Measurements from ENCODE around the gene ZFYVE28. TPM values are rescaled to one million over a fixed set of nuclear protein-coding genes. Genes with fewer than 3 reads are reported as not detected.

Gene ZFYVE28
- total RNA-seq, 1 experiment from 2014 or later = 19.2 TPM

DNA sequence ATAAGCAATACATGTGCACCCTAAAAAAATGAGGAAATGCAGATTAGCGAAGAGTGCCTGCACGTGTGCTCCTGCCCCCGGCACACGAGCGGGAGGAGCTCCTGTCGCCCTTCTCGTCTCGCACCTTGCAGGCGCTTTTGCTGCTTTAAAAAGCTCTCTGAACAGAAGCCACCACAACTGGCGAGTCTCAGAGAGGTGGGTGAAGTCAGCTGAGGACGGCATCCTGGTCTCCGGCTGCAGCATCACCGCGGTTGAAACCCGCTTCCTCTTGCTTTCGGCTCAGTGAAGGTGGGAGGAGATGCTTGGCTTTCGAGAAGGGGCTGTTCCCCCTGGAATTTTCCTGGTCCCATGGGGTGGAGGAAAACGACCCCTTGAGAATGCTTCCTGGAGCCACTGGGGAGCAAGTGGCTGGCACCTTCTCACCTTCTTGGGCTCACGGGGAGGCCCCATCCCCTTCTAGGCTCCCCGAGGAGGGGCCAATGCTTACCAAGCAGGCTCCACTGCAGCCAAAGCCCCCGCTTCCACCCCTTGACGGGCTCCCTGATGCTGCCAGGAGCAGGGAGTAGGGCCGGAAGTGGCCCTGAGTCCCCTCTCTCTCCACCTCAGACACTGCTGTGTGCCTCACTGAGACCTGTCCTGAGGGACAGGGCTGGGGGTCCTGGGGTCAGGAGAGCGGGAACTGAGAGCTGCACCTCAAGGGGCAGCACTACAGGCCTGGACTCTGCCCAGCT lies 127.3 kb downstream of the ZFYVE28 start:
- ChIA-PET CTCF (no interaction called here), RAD21 (ENCODE audit: low non-redundant PET in 1 of 2, low total read pairs in 2 of 2, uncharacterized antibody in 2 of 2, unreplicated experiment in 2 of 2) (no interaction called here), POLR2A (no interaction called here)
- no peak for TF ChIP-seq TCF7L2 (IDR thresholded peaks at IDR 0.05; ENCODE audit: borderline replicate concordance, extremely low read depth, insufficient read depth, insufficient read length)
- TF ChIP-seq SP1 (IDR thresholded peaks at IDR 0.05; ENCODE audit: low read depth) = no peak
- TF ChIP-seq, protein P1, sequence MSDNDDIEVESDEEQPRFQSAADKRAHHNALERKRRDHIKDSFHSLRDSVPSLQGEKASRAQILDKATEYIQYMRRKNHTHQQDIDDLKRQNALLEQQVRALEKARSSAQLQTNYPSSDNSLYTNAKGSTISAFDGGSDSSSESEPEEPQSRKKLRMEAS (IDR thresholded peaks at IDR 0.05) = no peak
- TF ChIP-seq CBX3 (IDR thresholded peaks at IDR 0.05; ENCODE audit: low read depth) = no peak
- TF ChIP-seq JUND (IDR thresholded peaks at IDR 0.05) = no peak
- no peak for TF ChIP-seq POLR2A (IDR thresholded peaks at IDR 0.05; ENCODE audit: borderline replicate concordance, extremely low read depth, insufficient read depth, insufficient read length)
- TF ChIP-seq, protein P2, sequence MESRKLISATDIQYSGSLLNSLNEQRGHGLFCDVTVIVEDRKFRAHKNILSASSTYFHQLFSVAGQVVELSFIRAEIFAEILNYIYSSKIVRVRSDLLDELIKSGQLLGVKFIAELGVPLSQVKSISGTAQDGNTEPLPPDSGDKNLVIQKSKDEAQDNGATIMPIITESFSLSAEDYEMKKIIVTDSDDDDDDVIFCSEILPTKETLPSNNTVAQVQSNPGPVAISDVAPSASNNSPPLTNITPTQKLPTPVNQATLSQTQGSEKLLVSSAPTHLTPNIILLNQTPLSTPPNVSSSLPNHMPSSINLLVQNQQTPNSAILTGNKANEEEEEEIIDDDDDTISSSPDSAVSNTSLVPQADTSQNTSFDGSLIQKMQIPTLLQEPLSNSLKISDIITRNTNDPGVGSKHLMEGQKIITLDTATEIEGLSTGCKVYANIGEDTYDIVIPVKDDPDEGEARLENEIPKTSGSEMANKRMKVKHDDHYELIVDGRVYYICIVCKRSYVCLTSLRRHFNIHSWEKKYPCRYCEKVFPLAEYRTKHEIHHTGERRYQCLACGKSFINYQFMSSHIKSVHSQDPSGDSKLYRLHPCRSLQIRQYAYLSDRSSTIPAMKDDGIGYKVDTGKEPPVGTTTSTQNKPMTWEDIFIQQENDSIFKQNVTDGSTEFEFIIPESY (IDR thresholded peaks at IDR 0.05; ENCODE audit: extremely low read depth, insufficient replicate concordance, low read length) = no peak
- no peak for TF ChIP-seq POLR2AphosphoS5 (IDR thresholded peaks at IDR 0.05; ENCODE audit: low read depth, low read length)
- no peak for TF ChIP-seq CEBPB (IDR thresholded peaks at IDR 0.05; ENCODE audit: low read depth)
- no peak for TF ChIP-seq EGR1 (IDR thresholded peaks at IDR 0.05; ENCODE audit: low read depth)
- no peak for TF ChIP-seq ELF1 (IDR thresholded peaks at IDR 0.05; ENCODE audit: borderline replicate concordance, low read depth)
- TF ChIP-seq ZFX (IDR thresholded peaks at IDR 0.05) = no peak
- no peak for TF ChIP-seq YY1 (IDR thresholded peaks at IDR 0.05; ENCODE audit: extremely low read depth, insufficient replicate concordance, low read depth, low read length)
- TF ChIP-seq, protein P3, sequence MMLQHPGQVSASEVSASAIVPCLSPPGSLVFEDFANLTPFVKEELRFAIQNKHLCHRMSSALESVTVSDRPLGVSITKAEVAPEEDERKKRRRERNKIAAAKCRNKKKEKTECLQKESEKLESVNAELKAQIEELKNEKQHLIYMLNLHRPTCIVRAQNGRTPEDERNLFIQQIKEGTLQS (IDR thresholded peaks at IDR 0.05) = no peak
- H4K20me1 ChIP-seq (ENCODE audit: insufficient read depth) = no peaks in the 10 kb centered on the region
- ATAC-seq (no peak), DNase-seq (ENCODE audit: low read depth, low spot score) (no peak)
- no TSS peak for BruUV-seq (replicated peaks)
- no peaks in the 10 kb centered on the region for H3K27me3 ChIP-seq (ENCODE audit: insufficient read depth, low read length)
- no peak overlapping the region for H3K4me3 ChIP-seq (replicated peaks in 1 of 2; ENCODE audit: low read depth in 1 of 2, low read length in 2 of 2)
- H3K9ac ChIP-seq (ENCODE audit: low read length) = no peak overlapping the region
- no peaks in the 10 kb centered on the region for H3K9me2 ChIP-seq (ENCODE audit: insufficient read depth)
- H3K27ac ChIP-seq (ENCODE audit: low read depth, low read length) = no peak overlapping the region
- no peaks in the 10 kb centered on the region for H3K79me2 ChIP-seq (ENCODE audit: insufficient read depth, low read length)
- no peak overlapping the region for H2AFZ ChIP-seq (ENCODE audit: low read depth, low read length, poor library complexity, severe bottlenecking)
- H3K9me3 ChIP-seq (ENCODE audit: control insufficient read depth in 1 of 2, insufficient read depth in 1 of 2, low read depth in 1 of 2, low read length in 2 of 2) = no peaks in the 10 kb centered on the region
- H3K4me1 ChIP-seq (ENCODE audit: control insufficient read depth in 1 of 2, insufficient read depth in 2 of 2, low read length in 2 of 2) = no peaks in the 10 kb centered on the region
- intact Hi-C loops (cut with micrococcal nuclease) = no loop called here
- no peak overlapping the region for H3K4me2 ChIP-seq (ENCODE audit: low read length)
- H3K36me3 ChIP-seq (ENCODE audit: control insufficient read depth in 1 of 2, insufficient read depth in 2 of 2, low read length in 2 of 2) = no peaks in the 10 kb centered on the region

Data from HCT116 (cell line).